Measurements from ENCODE around the gene DNAH7.

DNAH7 gene

DNA sequence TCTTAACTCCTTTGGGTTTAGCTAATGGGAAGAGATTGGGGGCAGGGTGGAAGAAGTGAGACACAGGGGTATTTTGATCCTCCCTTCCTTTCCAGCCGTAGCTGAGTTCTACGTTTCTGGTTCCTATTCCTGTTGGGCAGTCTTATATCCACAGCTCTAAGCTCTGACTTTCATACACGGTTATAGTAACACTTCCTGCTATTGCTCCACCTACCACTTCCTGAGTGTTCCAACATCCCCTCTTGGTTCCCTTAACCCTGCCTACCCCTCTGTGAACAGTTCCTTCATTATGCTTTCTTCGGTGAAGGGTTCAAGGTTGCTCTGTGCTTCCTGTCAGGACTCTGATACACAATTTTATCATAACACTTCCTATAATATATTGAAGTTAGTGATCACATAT lies 205.1 kb downstream of the DNAH7 start:
- H3K36me3 ChIP-seq (ENCODE audit: control insufficient read depth, insufficient read depth, low read length) = no peaks in the 10 kb centered on the region
- no peaks in the 10 kb centered on the region for H3K79me2 ChIP-seq
- no peak overlapping the region for H3K4me3 ChIP-seq (ENCODE audit: low read depth, low read length)
- no peaks in the 10 kb centered on the region for H3K9me3 ChIP-seq (ENCODE audit: control insufficient read depth, low read length)
- TF ChIP-seq CTCF (IDR thresholded peaks at IDR 0.05) = no peak
- H2AFZ ChIP-seq = no peak overlapping the region
- no peak overlapping the region for H3K9ac ChIP-seq
- no peak overlapping the region for H3K4me2 ChIP-seq (ENCODE audit: low read length)
- no peaks in the 10 kb centered on the region for H3K4me1 ChIP-seq
- H3K27ac ChIP-seq = no peak overlapping the region
- H3K27me3 ChIP-seq (ENCODE audit: control insufficient read depth, insufficient read depth, low read length) = no peaks in the 10 kb centered on the region

- no peaks in the 10 kb centered on the region for H3K27me3 ChIP-seq (ENCODE audit: control insufficient read depth, insufficient read depth, low read length)
Measured at GRCh38 chr2:195863121-195863520, 205.5 kb downstream of the DNAH7 start.

GRCh38 chr2:195861821-195862220 lies 206.8 kb downstream of the DNAH7 start:
- H3K4me3 ChIP-seq (ENCODE audit: low read depth, low read length) = no peak overlapping the region
- H2AFZ ChIP-seq = no peak overlapping the region
- no peaks in the 10 kb centered on the region for H3K4me1 ChIP-seq
- H3K27me3 ChIP-seq (ENCODE audit: control insufficient read depth, insufficient read depth, low read length) = no peaks in the 10 kb centered on the region
- H3K9me3 ChIP-seq (ENCODE audit: control insufficient read depth, low read length) = no peaks in the 10 kb centered on the region
- no peak overlapping the region for H3K4me2 ChIP-seq (ENCODE audit: low read length)
- no peak overlapping the region for H3K9ac ChIP-seq
- no peaks in the 10 kb centered on the region for H3K79me2 ChIP-seq
- no peaks in the 10 kb centered on the region for H3K36me3 ChIP-seq (ENCODE audit: control insufficient read depth, insufficient read depth, low read length)
- TF ChIP-seq CTCF (IDR thresholded peaks at IDR 0.05) = no peak
- H3K27ac ChIP-seq = no peak overlapping the region

More at GRCh38 chr2:195863121-195863520, 205.5 kb downstream of the DNAH7 start:
- no peak overlapping the region for H3K9ac ChIP-seq
- H3K4me1 ChIP-seq = no peaks in the 10 kb centered on the region
- H2AFZ ChIP-seq = no peak overlapping the region
- H3K27ac ChIP-seq = no peak overlapping the region
- no peak overlapping the region for H3K4me3 ChIP-seq (ENCODE audit: low read depth, low read length)
- H3K4me2 ChIP-seq (ENCODE audit: low read length) = no peak overlapping the region
- TF ChIP-seq CTCF (IDR thresholded peaks at IDR 0.05) = no peak
- no peaks in the 10 kb centered on the region for H3K9me3 ChIP-seq (ENCODE audit: control insufficient read depth, low read length)
- H3K79me2 ChIP-seq = no peaks in the 10 kb centered on the region
- H3K36me3 ChIP-seq (ENCODE audit: control insufficient read depth, insufficient read depth, low read length) = no peaks in the 10 kb centered on the region

GRCh38 chr2:195859513-195859912 lies 209.1 kb downstream of the DNAH7 start:
- H3K27me3 ChIP-seq (ENCODE audit: control insufficient read depth, insufficient read depth, low read length) = no peaks in the 10 kb centered on the region
- H3K27ac ChIP-seq = no peak overlapping the region
- no peak overlapping the region for H3K4me3 ChIP-seq (ENCODE audit: low read depth, low read length)
- no peak overlapping the region for H2AFZ ChIP-seq
- H3K9ac ChIP-seq = no peak overlapping the region
- no peaks in the 10 kb centered on the region for H3K9me3 ChIP-seq (ENCODE audit: control insufficient read depth, low read length)
- no peaks in the 10 kb centered on the region for H3K36me3 ChIP-seq (ENCODE audit: control insufficient read depth, insufficient read depth, low read length)
- no peak for TF ChIP-seq CTCF (IDR thresholded peaks at IDR 0.05)
- no peaks in the 10 kb centered on the region for H3K79me2 ChIP-seq
- no peak overlapping the region for H3K4me2 ChIP-seq (ENCODE audit: low read length)
- H3K4me1 ChIP-seq = no peaks in the 10 kb centered on the region

DNA sequence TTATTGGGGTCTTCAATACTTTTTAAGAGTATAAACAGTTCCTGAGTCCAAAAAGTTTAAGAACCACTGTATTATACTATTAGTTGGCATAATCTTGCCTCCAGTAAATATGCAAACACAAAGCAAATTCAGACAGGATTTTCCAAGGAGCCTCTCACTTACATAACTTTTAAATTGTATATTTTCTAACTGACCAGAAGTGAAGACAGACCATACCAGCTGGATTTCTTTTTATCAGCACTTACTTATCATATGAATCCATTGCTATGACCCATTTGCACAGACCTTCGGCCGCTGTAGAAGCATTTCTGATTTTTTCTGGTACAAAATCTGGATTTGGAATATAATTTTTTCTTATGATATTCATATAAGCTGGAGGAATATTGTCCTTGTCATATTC lies 211.5 kb downstream of the DNAH7 start:
- no peak overlapping the region for H3K4me3 ChIP-seq (ENCODE audit: low read depth, low read length)
- H3K36me3 ChIP-seq (ENCODE audit: control insufficient read depth, insufficient read depth, low read length) = no peaks in the 10 kb centered on the region
- H3K9me3 ChIP-seq (ENCODE audit: control insufficient read depth, low read length) = no peaks in the 10 kb centered on the region
- H3K9ac ChIP-seq = no peak overlapping the region
- H3K4me1 ChIP-seq = no peaks in the 10 kb centered on the region
- no peaks in the 10 kb centered on the region for H3K27me3 ChIP-seq (ENCODE audit: control insufficient read depth, insufficient read depth, low read length)
- TF ChIP-seq CTCF (IDR thresholded peaks at IDR 0.05) = no peak
- no peaks in the 10 kb centered on the region for H3K79me2 ChIP-seq
- no peak overlapping the region for H3K4me2 ChIP-seq (ENCODE audit: low read length)
- H2AFZ ChIP-seq = no peak overlapping the region
- H3K27ac ChIP-seq = no peak overlapping the region

All from parathyroid adenoma (tissue), 2 donors.